Parietal lobe (tissue), 2 donors: ENCODE results near the gene PKN1. TPM values are rescaled to one million over a fixed set of nuclear protein-coding genes. Genes with fewer than 3 reads are reported as not detected.

Experiments
- small RNA-seq: library from RNA; depleted of rRNA; stranded (forward); fragments of <200 nt; gene quantifications from one replicate; pipeline ENCODE3, GENCODE V24; 2014; ENCODE audit warnings: low replicate concordance
- total RNA-seq: library from RNA; depleted of rRNA; stranded (reverse); fragments of >200 nt; gene quantifications from one replicate; pipeline ENCODE4 v1.2.3, GENCODE V29; 2014

Gene PKN1
- 82.3 TPM for total RNA-seq

GRCh38 chr19:14432791-14433553 lies at the start of gene PKN1:
Gene PKN1 (plus strand): TSS chr19:14433306. CDS start chr19:14433522, 216 bp downstream.

GRCh38 chr19:14419106-14419813 lies 13.8 kb upstream of the PKN1 start, which contains the start of gene DDX39A:
Gene DDX39A (minus strand): TSS chr19:14419341. CDS start chr19:14413220, 6,121 bp downstream.

GRCh38 chr19:14475251-14476073 lies 42.4 kb downstream of the PKN1 start, which contains the start of gene PTGER1:
Gene PTGER1 (minus strand): TSS chr19:14475354. CDS start chr19:14474320, 1,034 bp downstream.

GRCh38 chr19:14496029-14496833 lies 63.1 kb downstream of the PKN1 start, which contains the start of gene GIPC1:
Gene GIPC1 (minus strand): TSS chr19:14496127. CDS start chr19:14482976, 13,151 bp downstream.

GRCh38 chr19:14517840-14518505 lies 84.9 kb downstream of the PKN1 start, which contains the start of gene DNAJB1:
Gene DNAJB1 (minus strand): TSS chr19:14518397. CDS start chr19:14518349, 48 bp downstream.

Small RNA genes lying within 50 kb of the gene (small RNA-seq; reads per million reads assigned to genes)
- gene SNRPGP15: not detected

Other genes with a start within 250 kb of the PKN1 start
- 88.9 TPM for gene ADGRL1, start 227.1 kb upstream of the PKN1 start, total RNA-seq
- gene ADGRE5, start 51.9 kb upstream of the PKN1 start, total RNA-seq: 2.5 TPM
- gene DDX39A, start 14.0 kb upstream of the PKN1 start, total RNA-seq: 37.9 TPM
- gene PTGER1, start 42.0 kb downstream of the PKN1 start, total RNA-seq: not detected
- 26.3 TPM for gene GIPC1, start 62.8 kb downstream of the PKN1 start, total RNA-seq
- gene DNAJB1, start 85.1 kb downstream of the PKN1 start, total RNA-seq: 28.8 TPM
- 14.7 TPM for gene TECR, start 96.3 kb downstream of the PKN1 start, total RNA-seq
- gene NDUFB7, start 138.8 kb downstream of the PKN1 start, total RNA-seq: 130 TPM
- not detected for gene CLEC17A, start 149.8 kb downstream of the PKN1 start, total RNA-seq
- gene ADGRE3, start 241.5 kb downstream of the PKN1 start, total RNA-seq: not detected